Measurements from ENCODE around the gene SPAG8. TPM values are rescaled to one million over a fixed set of nuclear protein-coding genes. Genes with fewer than 3 reads are reported as not detected.

SPAG8 gene
- polyA plus RNA-seq, 1 donor (not counting 4 experiments of a cell fraction or from before 2014, with no cell fraction given): 0.08 TPM

- Histone ChIP-seq H3K4me3 (ENCODE audit: control insufficient read depth in 2 of 3, extremely low read depth in 1 of 3, insufficient read depth in 2 of 3, low read depth in 1 of 3, low read length in 3 of 3) (no peak overlapping the region), H3K9ac (ENCODE audit: control insufficient read depth, extremely low read depth, insufficient read depth, low read length) (no peak overlapping the region), H3K36me3 (ENCODE audit: control insufficient read depth in 2 of 2, extremely low read depth in 1 of 2, insufficient read depth in 2 of 2, low read length in 2 of 2) (peaks cover 0 to 1% of the 10 kb centered on the region in 2 experiments), H3K4me2 (ENCODE audit: control insufficient read depth, extremely low read depth, insufficient read depth, low read depth, low read length) (peak overlapping the region; percentile 66), H3K27ac (ENCODE audit: control insufficient read depth, insufficient read depth, low read length) (peak overlapping the region; percentile 37), H3K9me3 (ENCODE audit: control insufficient read depth, low read depth, low read length) (no peaks in the 10 kb centered on the region), H4K20me1 (ENCODE audit: control insufficient read depth, extremely low read depth, insufficient read depth, low read length) (no peaks in the 10 kb centered on the region), H3K79me2 (ENCODE audit: control insufficient read depth, insufficient read depth, low read length) (no peaks in the 10 kb centered on the region), H2AFZ (ENCODE audit: control insufficient read depth, low read length) (no peak overlapping the region), H3K9me1 (ENCODE audit: control insufficient read depth, extremely low read depth, insufficient read depth, low read length) (peaks cover 2% of the 10 kb centered on the region), H3K4me1 (ENCODE audit: control insufficient read depth, extremely low read depth, insufficient read depth, low read length) (peaks cover 37% of the 10 kb centered on the region), H3K27me3 (ENCODE audit: control insufficient read depth, extremely low read depth, insufficient read depth, low read length) (no peaks in the 10 kb centered on the region)
- DNase-seq (ENCODE audit: low read depth, low spot score) (peak; percentile 86), FAIRE-seq (peak; percentile 97)
- dilution Hi-C loops (cut with MboI; ENCODE audit: extremely low pct_ligation_motif_present, low sequenced_read_pairs): no loop called here
- no peak for TF ChIP-seq EZH2 (IDR thresholded peaks at IDR 0.05; ENCODE audit: low read length)
- no peak for TF ChIP-seq CTCF (optimal IDR thresholded peaks at IDR 0.05 in 1 of 3, IDR thresholded peaks at IDR 0.05 in 1 of 3, conservative IDR thresholded peaks at IDR 0.05 in 1 of 3; ENCODE audit: extremely low read depth in 1 of 3, insufficient read depth in 2 of 3, low read length in 3 of 3)
Measured at GRCh38 chr9:35847792-35848572, 35.9 kb upstream of the SPAG8 start.

- H3K27me3 ChIP-seq (ENCODE audit: control insufficient read depth, extremely low read depth, insufficient read depth, low read length): no peaks in the 10 kb centered on the region
- no peaks in the 10 kb centered on the region for H3K79me2 ChIP-seq (ENCODE audit: control insufficient read depth, insufficient read depth, low read length)
- H3K4me1 ChIP-seq (ENCODE audit: control insufficient read depth, extremely low read depth, insufficient read depth, low read length): peaks cover 37% of the 10 kb centered on the region
- peak overlapping the region; percentile 34 for H3K4me2 ChIP-seq (ENCODE audit: control insufficient read depth, extremely low read depth, insufficient read depth, low read depth, low read length)
- H3K4me3 ChIP-seq (ENCODE audit: control insufficient read depth in 2 of 3, extremely low read depth in 1 of 3, insufficient read depth in 2 of 3, low read depth in 1 of 3, low read length in 3 of 3): peak overlapping the region in 1 of 3 experiments; percentile 17
- dilution Hi-C loops (cut with MboI; ENCODE audit: extremely low pct_ligation_motif_present, low sequenced_read_pairs): no loop called here
- DNase-seq (ENCODE audit: low read depth, low spot score): no peak
- peak overlapping the region; percentile 42 for H2AFZ ChIP-seq (ENCODE audit: control insufficient read depth, low read length)
- H4K20me1 ChIP-seq (ENCODE audit: control insufficient read depth, extremely low read depth, insufficient read depth, low read length): no peaks in the 10 kb centered on the region
- H3K9me1 ChIP-seq (ENCODE audit: control insufficient read depth, extremely low read depth, insufficient read depth, low read length): peaks cover 2% of the 10 kb centered on the region
- H3K9me3 ChIP-seq (ENCODE audit: control insufficient read depth, low read depth, low read length): no peaks in the 10 kb centered on the region
- peaks cover 0 to 1% of the 10 kb centered on the region in 2 experiments for H3K36me3 ChIP-seq (ENCODE audit: control insufficient read depth in 2 of 2, extremely low read depth in 1 of 2, insufficient read depth in 2 of 2, low read length in 2 of 2)
- TF ChIP-seq CTCF (optimal IDR thresholded peaks at IDR 0.05 in 1 of 3, IDR thresholded peaks at IDR 0.05 in 1 of 3, conservative IDR thresholded peaks at IDR 0.05 in 1 of 3; ENCODE audit: extremely low read depth in 1 of 3, insufficient read depth in 2 of 3, low read length in 3 of 3) (no peak), EZH2 (IDR thresholded peaks at IDR 0.05; ENCODE audit: low read length) (no peak)
- FAIRE-seq: peak; percentile 52
- H3K9ac ChIP-seq (ENCODE audit: control insufficient read depth, extremely low read depth, insufficient read depth, low read length): peak overlapping the region; percentile 4
- peak overlapping the region; percentile 53 for H3K27ac ChIP-seq (ENCODE audit: control insufficient read depth, insufficient read depth, low read length)
Measured at GRCh38 chr9:35845824-35846771, 34.0 kb upstream of the SPAG8 start.

Measured in keratinocyte (primary cell).